Hypothalamus (tissue), 51 donors: Measurements from ENCODE around the gene KIF4A.
"Not testable (repeated sequence)": the region's sequence is repeated elsewhere in the genome, so short reads cannot be mapped to it uniquely, and the experiment has no call there.

ENCODE experiments used
- DNase-seq, 51 donors: peaks; one replicate each; lab custom pipeline; 2025; lab: John Stamatoyannopoulos, UW

Gene KIF4A

DNA sequence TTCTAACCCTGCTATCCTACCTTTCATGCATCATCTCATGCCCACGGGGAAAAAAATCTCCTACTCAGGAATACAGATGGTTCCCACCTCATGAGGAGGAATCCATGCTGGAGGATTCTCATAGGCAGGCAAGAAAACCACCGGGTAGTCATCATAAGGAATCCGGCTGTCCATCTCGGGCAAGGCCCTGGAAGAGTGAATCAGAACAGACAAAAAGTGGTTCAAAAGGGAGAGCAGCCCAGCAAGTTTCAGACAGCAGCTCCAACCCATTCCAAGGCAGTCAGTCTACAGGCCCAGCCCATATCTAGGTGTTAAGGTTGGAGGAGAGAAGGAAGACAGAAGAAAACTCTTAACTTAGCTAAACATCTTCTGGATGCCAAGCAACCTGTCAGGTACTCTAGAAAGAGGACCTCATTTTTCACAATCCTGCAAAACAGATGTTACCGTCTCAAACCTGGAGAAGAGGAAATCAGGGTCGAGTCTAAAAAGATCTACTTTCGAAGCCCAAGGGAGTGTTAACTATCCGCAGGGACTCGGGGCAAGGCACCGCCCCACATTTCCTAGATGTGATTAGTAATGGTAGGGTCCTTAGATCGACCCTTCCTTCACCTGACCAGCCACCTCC is 624 bp upstream of the KIF4A start:
- no peak for DNase-seq

DNA sequence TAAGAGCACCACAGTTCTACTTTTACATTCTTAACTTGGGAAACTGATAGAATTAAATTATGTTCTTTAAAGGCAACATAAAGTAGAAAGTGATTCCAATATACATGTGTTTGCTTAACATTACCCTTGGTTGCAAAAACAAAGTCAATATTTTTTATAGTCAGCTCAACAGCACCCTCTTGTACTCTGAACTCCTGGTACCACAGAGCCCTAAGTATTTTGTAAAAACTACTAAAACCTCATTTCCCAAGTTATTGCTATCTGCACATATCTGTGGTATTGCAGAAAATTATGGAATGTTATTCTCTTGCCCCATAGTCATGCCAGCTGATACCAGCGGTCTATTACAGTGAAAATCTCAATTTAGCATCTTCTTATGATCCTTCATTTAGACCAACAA is 2.9 kb downstream of the KIF4A start:
- DNase-seq, result no peak

DNA sequence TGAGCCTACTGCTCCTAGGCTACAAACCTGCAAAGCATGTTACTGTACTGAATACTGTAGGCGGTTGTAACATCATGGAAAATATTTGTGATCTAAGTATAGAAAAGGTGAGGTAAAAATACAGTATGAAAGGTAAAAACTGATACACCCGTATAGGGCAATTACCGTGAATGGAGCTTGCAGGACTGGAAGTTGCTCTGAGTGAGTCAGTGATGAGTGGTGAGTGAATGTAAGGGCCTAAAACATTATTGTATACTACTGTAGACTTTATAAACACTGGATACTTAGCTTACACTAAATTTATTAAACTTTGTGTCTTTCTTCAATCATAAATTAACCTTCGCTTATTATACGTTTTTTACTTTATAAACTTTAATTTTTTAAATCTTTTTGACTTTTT is 3.7 kb downstream of the KIF4A start:
- DNase-seq, result no peak

DNA sequence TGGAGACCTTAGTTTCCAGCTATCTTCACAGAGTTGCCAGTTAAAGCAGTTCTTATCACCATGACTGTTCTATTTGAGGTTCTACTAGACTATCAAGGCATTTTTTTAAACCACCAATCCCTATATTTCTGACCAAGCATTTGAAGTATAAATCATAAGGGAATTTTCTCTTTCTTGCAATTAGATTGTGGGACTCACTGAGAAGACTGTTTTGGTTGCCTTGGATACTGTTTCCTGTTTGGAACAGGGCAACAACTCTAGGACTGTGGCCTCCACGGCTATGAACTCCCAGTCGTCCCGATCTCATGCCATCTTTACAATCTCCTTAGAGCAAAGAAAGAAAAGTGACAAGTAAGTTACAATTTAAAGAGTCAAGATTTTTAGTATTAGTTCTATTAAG is 11.8 kb downstream of the KIF4A start:
- no peak for DNase-seq

DNA sequence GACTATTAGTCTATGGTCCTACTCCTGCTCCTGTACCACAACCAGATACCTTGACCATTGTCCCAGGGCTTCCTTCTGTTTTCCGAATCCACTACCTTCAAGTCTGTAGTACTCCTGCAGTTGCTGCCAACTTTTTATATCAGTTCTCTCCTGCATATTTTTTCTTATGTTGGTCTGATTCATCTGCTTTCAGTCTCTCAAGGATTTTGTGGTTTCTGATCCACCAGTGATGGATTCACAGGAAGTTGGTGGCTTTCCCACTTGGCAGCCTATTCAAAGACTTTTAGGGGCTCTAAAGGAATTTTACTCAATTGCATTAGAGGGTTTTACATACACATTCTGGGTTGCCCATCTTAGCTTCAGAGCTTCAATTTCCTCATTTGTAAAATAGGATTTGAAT is 23.6 kb downstream of the KIF4A start:
- no peak for DNase-seq

DNA sequence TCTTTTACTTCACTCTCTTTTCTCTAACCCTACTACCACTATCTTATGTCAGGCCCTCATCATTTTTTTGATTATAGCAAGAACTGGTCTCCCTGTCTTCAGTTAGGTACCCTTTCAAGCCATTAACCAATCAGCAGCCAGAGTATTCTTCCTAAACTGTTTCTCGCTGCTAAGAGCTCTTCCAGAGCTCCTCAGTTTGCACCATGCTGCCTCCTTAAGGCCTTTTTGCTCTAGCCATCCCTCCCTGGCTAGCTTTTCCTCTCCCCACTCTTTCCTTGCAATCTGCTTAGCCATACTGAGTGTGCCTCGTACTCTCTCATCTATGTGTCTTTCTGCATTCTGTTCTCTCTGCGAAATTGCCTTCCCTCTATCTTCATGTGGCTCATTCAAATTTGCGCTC is 32.9 kb downstream of the KIF4A start:
- DNase-seq, result no peak

DNA sequence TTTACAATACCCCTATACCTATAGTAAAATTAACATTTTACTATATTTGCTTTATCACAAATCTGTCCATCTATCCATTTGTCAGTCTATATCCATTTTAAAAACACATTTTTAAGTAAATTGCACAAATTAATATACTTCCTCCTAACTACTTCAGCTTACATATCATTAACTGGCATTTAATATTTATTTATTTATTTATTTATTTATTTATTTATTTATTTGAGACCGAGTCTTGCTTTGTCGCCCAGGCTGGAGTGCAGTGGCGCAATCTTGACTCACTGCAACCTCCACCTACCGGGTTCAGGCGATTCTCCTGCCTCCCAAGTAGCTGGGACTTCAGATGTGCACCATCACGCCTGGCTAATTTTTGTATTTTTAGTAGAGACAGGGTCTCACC is 33.7 kb downstream of the KIF4A start:
- DNase-seq, result not testable (repeated sequence)

DNA sequence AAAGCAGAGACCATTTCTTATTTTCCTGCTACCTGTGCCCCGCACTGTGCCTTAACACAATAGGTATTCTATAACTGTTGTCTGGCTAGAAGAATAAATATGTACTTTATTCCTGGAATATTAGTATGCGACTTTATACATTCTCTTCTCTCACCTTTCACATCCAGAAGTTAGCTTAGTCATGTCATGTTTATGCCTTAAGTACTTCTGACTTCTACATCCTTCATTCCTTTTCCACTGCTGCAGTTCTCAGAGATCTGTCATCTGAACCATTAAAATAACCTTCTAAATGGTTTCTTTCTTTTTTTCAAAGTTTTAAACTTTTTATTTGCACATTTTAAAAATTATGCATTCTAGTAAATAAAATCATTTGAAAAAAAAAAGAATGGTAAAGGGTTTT is 34.4 kb downstream of the KIF4A start:
- DNase-seq, result no peak

DNA sequence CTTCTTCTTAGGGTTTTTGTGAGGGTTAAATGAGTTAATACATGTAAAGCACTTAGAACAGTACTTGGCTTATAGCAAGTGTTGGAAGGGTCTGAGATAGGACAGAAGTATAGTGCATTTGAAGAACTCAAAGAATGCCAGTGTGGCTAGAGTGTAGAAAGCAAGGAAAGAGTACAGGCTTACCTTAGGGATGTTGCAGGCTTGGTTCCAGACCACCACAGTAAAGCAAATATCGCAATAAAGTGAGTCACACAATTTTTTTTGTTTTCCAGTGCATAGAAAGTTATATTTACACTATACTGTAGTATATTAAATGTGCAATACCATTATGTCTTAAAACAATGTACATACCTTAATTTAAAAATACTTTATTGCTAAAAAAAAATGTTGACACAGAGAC is 41.3 kb downstream of the KIF4A start:
- no peak for DNase-seq

DNA sequence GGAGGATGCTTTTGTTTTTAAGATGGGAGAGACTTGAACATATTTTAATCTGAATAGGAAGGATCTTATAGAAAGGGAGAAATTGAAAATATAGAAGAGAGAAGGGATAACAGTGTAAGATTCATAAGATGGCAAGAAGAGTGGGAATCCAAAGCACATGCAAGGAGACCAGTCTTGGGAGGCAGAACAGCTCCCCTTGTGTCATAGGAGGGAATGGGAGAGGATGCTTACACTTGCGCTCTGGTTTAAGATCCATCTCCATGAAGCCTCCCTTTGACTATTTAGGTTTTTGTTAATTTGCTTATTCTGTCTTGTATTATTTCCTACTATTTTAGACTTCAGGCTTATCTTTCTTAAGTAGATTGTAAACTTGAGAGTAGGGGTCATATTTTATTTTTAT is 42.7 kb downstream of the KIF4A start:
- DNase-seq, result no peak

DNA sequence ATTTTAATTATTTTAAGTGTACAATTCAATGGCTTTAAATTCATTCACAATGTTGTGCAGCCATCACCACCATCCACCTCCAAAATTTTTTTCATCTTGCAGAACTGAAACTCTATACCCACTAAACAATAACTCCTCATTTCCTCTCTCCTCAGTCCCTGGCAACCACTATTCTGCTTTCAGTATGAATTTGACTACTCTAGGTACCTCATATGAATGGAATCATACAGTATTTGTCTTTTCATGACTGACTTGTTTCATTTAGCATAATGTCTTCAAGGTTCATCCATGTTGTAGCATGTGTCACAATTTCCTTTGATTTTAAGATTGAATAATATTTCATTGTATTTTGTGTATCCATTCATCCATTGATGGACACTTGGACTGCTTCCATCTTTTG is 46.9 kb downstream of the KIF4A start:
- no peak for DNase-seq

DNA sequence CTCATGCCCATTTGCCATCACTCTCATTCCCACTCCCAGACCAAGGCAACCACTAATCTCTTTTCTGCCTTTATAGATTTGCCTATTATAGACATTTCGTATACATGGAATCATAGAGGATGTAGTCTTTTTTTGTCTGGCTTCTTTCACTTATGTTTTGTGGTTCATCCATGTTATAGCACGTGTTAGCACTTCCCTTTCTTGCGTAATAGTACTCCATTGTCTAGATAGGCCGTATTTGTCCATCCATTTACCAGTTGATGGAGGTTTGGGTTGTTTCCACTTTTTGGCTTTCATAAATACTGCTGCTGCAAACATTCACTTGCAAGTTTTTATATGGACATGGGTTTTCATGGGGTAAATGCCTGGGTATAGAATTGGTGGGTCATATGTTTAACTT is 48.4 kb downstream of the KIF4A start:
- DNase-seq, result no peak

DNA sequence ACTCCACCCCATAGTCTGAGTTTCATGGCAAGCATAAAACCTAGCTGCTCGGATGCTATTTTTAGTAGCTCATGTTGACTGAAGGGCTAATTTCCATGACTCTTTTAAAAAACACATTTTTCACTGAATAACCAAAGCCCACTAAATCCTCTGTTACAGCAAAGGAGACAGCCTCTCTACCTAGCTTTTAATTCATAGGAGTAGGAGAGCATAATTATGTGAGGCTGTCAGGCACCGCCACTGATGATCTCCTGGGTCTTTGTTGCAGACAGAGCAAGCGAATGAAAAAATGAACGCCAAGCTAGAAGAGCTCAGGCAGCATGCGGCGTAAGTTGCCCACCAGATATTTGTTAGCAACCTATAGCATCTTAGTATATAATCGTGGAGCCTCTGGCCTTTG is 53.5 kb downstream of the KIF4A start:
- DNase-seq, result no peak

DNA sequence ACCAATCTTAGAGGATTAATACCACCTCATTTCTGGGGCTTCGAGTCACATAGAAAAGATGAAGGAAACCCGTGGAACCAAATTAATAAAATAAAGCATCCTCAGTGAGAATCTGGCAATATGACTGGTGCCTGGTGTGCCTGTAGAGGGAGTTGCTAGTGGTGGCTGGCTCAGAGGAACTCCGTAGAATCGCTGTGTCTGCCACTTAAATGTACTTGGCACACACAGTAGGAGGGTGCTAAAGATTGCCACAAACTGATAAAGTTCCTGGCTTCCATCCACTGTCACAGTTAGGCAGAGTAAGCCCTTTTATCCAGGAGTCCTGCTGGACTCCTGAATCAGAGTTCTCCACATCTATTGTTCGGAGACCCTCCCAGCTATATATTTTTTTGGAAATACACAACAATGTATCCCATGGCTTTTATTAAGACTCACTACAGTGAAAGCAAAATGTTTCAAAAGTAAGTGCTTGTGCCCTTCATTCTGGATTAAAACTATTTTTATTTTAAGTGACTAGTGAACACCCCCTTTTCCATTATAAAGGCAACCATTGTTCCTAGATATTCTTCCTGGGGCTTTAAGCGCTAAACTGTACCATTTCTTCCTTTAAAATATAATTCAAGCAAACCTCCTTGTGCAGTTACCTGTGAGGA is 56.6 kb downstream of the KIF4A start:
- no peak for DNase-seq

DNA sequence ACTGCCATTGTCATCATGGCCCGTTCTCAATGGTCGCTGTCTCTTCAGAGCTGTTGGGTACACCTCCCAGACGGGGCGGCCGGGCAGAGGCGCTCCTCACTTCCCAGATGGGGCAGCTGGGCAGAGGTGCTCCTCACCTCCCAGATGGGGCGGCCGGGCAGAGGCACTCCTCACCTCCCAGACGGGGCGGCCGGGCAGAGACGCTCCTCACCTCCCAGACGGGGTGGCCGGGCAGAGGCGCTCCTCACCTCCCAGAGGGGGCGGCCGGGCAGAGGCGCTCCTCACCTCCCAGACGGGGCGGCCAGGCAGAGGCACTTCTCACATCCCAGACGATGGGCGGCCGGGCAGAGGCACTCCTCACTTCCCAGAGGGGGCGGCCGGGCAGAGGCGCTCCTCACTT is 58.9 kb downstream of the KIF4A start:
- DNase-seq, result not testable (repeated sequence)

DNA sequence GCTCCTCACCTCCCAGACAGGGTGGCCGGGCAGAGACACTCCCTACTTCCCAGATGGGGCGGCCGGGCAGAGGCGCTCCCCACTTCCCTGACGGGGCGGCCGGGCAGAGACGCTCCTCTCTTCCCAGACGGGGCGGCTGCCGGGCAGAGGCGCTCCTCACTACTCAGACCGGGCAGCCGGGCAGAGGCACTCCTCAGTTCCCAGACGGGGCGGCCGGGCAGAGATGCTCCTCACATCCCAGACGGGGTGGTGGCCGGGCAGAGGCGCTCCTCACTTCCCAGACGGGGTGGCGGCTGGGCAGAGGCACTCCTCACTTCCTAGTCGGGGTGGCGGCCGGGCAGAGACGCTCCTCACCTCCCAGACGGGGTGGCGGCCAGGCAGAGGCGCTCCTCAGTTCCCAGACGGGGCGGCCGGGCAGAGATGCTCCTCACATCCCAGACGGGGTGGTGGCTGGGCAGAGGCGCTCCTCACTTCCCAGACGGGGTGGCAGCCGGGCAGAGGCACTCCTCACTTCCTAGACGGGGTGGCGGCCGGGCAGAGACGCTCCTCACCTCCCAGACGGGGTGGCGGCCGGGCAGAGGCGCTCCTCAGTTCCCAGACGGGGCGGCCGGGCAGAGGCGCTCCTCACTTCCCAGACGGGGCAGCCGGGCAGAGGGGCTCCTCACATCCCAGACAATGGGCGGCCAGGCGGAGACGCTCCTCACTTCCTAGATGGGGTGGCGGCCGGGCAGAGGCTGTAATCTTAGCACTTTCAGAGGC is 59.6 kb downstream of the KIF4A start:
- DNase-seq, result not testable (repeated sequence)

DNA sequence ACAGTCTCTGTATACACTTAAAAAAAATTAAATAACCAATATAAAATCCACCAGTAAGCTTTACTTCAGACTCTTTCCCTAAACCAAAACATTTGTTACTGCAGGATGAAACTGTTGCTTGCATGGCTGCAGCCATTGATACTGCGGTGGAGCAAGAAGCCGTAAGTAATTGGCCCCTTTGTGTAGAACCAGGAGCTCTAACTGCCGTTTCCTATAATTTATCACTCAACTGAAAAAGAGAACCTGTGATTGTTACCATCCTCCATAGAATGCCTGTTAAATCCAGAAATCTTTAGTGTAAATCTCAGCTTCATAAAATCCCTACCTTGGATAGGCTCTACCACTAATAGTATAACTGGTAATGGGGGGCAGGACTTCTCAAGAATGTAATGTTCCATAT is 62.6 kb downstream of the KIF4A start:
- DNase-seq, result no peak

DNA sequence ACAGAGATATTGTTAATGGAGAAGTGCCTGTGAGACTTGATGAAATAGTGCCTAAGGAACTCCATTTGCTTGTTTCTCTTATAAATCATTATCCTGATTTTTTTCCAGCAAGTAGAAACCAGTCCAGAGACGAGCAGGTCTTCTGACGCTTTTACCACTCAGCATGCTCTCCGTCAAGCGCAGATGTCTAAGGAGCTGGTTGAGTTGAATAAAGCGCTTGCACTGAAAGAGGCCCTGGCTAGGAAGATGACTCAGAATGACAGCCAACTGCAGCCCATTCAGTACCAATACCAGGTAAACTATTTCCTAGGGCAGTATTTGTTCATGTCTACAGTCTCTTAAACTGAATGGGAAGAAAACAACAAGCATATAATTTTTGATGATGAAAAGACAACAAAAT is 63.6 kb downstream of the KIF4A start:
- no peak for DNase-seq

DNA sequence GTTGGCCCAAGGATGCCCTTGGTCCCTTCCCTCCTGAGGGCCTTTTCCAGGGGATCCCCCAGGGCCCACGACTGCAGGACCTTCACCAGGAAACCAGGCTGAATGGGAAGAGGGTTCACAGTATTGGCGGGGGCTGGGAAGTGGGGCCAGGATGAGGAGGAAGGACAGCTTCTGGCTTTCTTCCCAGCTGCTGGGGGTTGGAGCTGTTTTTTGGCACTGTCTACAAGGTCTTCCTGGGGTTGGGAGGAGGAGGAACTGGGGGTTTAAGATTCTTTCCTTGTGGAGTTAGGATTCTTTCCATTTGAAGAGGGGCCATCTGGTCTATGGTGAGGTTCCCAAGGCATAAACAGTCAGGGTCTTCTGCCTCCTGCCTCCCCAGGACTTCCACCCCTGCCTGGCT is 64.8 kb downstream of the KIF4A start:
- no peak for DNase-seq

DNA sequence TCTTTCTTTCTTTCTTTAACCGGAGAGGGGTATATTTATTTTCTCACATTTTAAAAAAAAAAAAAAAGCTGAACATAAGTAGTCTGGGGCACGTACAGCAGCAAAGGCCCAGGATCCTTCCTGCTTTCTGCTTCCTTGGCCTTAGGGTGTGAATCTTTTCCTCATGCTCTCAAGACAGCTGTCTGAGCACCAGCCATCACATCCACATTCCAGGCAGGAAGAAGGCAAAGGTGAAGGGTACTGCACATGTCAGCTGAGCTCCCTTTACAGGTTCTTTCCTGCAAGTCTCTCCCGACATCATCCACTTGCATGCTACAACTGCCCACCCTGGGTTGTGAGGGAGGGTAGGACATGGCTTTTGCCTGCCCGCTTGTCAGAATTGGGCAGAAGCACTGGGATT is 69.6 kb downstream of the KIF4A start:
- DNase-seq, result no peak

DNA sequence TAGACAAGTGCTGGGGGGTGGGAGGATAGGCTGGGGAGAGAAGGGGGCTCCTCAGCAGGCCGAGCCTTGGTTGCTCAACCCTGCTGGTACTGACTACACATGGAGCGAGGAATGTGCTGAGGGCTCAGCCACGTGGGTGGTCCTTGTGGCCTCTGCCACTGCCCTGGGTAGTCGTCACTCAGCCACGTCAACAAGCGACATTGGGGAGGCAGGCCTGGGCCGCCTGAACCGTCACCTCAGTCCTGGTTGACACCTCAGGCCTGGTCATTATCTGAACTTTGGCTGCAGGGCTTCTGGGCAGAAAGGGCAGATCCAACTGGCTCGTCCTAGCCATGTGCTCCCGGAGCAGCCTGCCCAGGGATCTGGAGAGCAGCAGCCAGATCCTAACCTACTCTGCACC is 70.5 kb downstream of the KIF4A start:
- DNase-seq, result no peak

DNA sequence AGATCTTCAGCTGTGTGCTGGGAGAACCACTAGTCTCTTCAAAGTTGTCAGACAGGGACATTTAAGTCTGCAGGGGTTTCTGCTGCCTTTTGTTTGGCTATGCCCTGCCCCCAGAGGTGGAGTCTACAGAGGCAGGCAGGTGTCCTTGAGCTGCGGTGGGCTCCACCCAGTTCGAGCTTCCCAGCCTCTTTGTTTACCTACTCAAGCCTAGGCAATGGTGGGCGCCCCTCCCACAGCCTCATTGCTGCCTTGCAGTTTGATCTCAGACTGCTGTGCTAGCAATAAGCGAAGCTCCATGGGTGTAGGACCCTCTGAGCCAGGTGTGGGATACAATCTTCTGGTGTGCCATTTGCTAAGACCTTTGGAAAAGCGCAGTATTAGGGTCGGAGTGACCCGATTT is 78.8 kb downstream of the KIF4A start:
- DNase-seq, result not testable (repeated sequence)
